Panc1 (cell line): ENCODE results near the gene PCCA.

Experiments used
- POLR2AphosphoS5 ChIP-seq: IDR thresholded peaks from 2 replicates; pipeline ENCODE4 v1.6.1; 2012; ENCODE audit warnings: mild to moderate bottlenecking, low read depth, low read length, moderate library complexity
- TCF7L2 ChIP-seq: IDR thresholded peaks from 2 replicates; pipeline ENCODE4 v1.6.1; 2011; ENCODE audit warnings: mild to moderate bottlenecking, low read depth, low read length, inconsistent platforms
- TF ChIP-seq, protein P1 (sequence below): fragments of 450-650 bp; IDR thresholded peaks from 2 replicates; pipeline ENCODE4 v1.5.1; 2017; ENCODE audit warnings: mild to moderate bottlenecking

DNA sequence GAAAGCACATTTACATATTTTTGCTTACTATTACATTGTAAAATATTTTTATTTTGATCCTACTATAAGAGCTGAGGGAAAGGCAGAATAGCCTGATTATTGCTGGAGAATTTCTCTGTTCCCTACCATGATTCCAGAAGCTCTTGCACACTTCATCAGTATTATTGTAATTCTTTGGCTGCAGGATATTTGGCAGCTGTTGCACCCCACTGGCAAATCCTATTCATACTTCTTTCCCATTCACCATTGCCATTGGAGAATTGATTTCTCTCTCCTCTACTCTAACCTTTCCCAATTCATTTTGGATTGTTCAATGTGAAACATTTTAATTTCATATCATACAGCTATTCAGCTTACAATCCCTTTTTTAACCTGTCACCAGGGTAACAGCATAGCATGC, 261.7 kb downstream of the PCCA start:
- TF ChIP-seq, protein P1, sequence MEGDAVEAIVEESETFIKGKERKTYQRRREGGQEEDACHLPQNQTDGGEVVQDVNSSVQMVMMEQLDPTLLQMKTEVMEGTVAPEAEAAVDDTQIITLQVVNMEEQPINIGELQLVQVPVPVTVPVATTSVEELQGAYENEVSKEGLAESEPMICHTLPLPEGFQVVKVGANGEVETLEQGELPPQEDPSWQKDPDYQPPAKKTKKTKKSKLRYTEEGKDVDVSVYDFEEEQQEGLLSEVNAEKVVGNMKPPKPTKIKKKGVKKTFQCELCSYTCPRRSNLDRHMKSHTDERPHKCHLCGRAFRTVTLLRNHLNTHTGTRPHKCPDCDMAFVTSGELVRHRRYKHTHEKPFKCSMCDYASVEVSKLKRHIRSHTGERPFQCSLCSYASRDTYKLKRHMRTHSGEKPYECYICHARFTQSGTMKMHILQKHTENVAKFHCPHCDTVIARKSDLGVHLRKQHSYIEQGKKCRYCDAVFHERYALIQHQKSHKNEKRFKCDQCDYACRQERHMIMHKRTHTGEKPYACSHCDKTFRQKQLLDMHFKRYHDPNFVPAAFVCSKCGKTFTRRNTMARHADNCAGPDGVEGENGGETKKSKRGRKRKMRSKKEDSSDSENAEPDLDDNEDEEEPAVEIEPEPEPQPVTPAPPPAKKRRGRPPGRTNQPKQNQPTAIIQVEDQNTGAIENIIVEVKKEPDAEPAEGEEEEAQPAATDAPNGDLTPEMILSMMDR = no peak
- TF ChIP-seq TCF7L2 (no peak), POLR2AphosphoS5 (no peak)
